HEK293 (cell line): ENCODE results near the gene PARD6G.

Experiments used
- CTCF ChIA-PET: fragments of 350-600 bp; formaldehyde crosslinking; extraction: SDS; loops from one replicate; lab custom pipeline; 2021; ENCODE audit warnings: antibody characterized with exemption; lab: Yijun Ruan, JAX
- POLR2A ChIA-PET: fragments of 300-600 bp; formaldehyde crosslinking; extraction: SDS; loops from one replicate; lab custom pipeline; 2020; ENCODE audit warnings: antibody characterized with exemption, inconsistent platforms; lab: Yijun Ruan, JAX
- H3K27ac ChIP-seq: fragments of 200-500 bp; sonication (Bioruptor generic); 2 replicates; pipeline ENCODE4 v1.5.1; 2014; ENCODE audit warnings: low read depth, low read length, control low read depth, inconsistent platforms; ENCODE audit errors: extremely low read depth
- H3K36me3 ChIP-seq, 2 experiments: fragments of 200-500 bp in 1 of 2; sonication (Bioruptor generic) in 1 of 2; 1 replicate in 1 of 2; 2 replicates in 1 of 2; pipeline ENCODE4 v1.5.1; 2014 to 2017; ENCODE audit warnings: inconsistent platforms in 2 of 2, low read length in 2 of 2; ENCODE audit not compliant: control insufficient read depth in 2 of 2, insufficient read depth in 1 of 2
- H3K4me1 ChIP-seq: fragments of 200-500 bp; sonication (Bioruptor generic); 2 replicates; pipeline ENCODE4 v1.5.1; 2014; ENCODE audit warnings: mild to moderate bottlenecking, low read length, inconsistent platforms; ENCODE audit not compliant: control insufficient read depth, insufficient read depth
- H3K4me3 ChIP-seq: 2 replicates; pipeline ENCODE4 v1.5.1; 2011; ENCODE audit warnings: low read depth, mild to moderate bottlenecking, control low read depth, low read length, moderate library complexity
- H3K9me3 ChIP-seq: fragments of 200-500 bp; sonication (Bioruptor generic); 2 replicates; pipeline ENCODE4 v1.5.1; 2014; ENCODE audit warnings: low read depth, low read length, inconsistent platforms; ENCODE audit not compliant: control insufficient read depth, insufficient read depth
- GLIS2 ChIP-seq: fragments of 450-650 bp; formaldehyde crosslinking; IDR thresholded peaks from 2 replicates; pipeline ENCODE4 v1.5.1; 2016; ENCODE audit warnings: missing biosample characterization, missing genetic modification characterization
- KLF9 ChIP-seq: fragments of 450-650 bp; formaldehyde crosslinking; IDR thresholded peaks from 2 replicates; pipeline ENCODE4 v1.5.1; 2016; ENCODE audit warnings: missing biosample characterization, missing genetic modification characterization, low read depth
- SCRT1 ChIP-seq: fragments of 450-650 bp; formaldehyde crosslinking; IDR thresholded peaks from 2 replicates; pipeline ENCODE4 v1.5.1; 2016; ENCODE audit warnings: missing biosample characterization, missing genetic modification characterization, borderline replicate concordance
- ZBTB49 ChIP-seq: fragments of 450-650 bp; formaldehyde crosslinking; IDR thresholded peaks from 2 replicates; pipeline ENCODE4 v1.5.1; 2016; ENCODE audit warnings: missing biosample characterization, missing genetic modification characterization, low read depth
- ZEB2 ChIP-seq: fragments of 450-650 bp; formaldehyde crosslinking; IDR thresholded peaks from 2 replicates; pipeline ENCODE4 v1.5.1; 2016; ENCODE audit warnings: missing biosample characterization, missing genetic modification characterization
- ZFP37 ChIP-seq: fragments of 450-650 bp; formaldehyde crosslinking; IDR thresholded peaks from 2 replicates; pipeline ENCODE4 v1.5.1; 2016; ENCODE audit warnings: missing biosample characterization, missing genetic modification characterization
- ZNF19 ChIP-seq: fragments of 450-650 bp; formaldehyde crosslinking; IDR thresholded peaks from 2 replicates; pipeline ENCODE4; 2016; ENCODE audit warnings: missing biosample characterization, missing genetic modification characterization, low read depth
- ZNF362 ChIP-seq: fragments of 450-650 bp; formaldehyde crosslinking; IDR thresholded peaks from 2 replicates; pipeline ENCODE4 v1.5.1; 2016; ENCODE audit warnings: missing biosample characterization, missing genetic modification characterization
- ZNF433 ChIP-seq: fragments of 450-650 bp; formaldehyde crosslinking; IDR thresholded peaks from 2 replicates; pipeline ENCODE4 v1.5.1; 2016; ENCODE audit warnings: missing biosample characterization, missing genetic modification characterization, low read depth
- ZNF561 ChIP-seq: fragments of 450-650 bp; IDR thresholded peaks from 2 replicates; pipeline ENCODE4 v1.5.1; 2018; ENCODE audit warnings: missing biosample characterization, missing genetic modification characterization, borderline replicate concordance
- ZNF571 ChIP-seq: fragments of 450-650 bp; formaldehyde crosslinking; IDR thresholded peaks from 2 replicates; pipeline ENCODE4 v1.5.0; 2017; ENCODE audit warnings: missing biosample characterization, missing genetic modification characterization
- ZNF654 ChIP-seq: fragments of 450-650 bp; formaldehyde crosslinking; IDR thresholded peaks from 2 replicates; pipeline ENCODE4 v1.5.1; 2016; ENCODE audit warnings: low read depth, missing biosample characterization, missing genetic modification characterization
- TF ChIP-seq, protein P1 (sequence below): fragments of 450-650 bp; formaldehyde crosslinking; IDR thresholded peaks from 2 replicates; pipeline ENCODE4 v1.5.1; 2016; ENCODE audit warnings: missing biosample characterization, missing genetic modification characterization
- TF ChIP-seq, protein P2 (sequence below): fragments of 450-650 bp; formaldehyde crosslinking; IDR thresholded peaks from 2 replicates; pipeline ENCODE4 v1.5.1; 2016; ENCODE audit warnings: missing biosample characterization, missing genetic modification characterization, borderline replicate concordance

Gene PARD6G

GRCh38 chr18:80172056-80172455, 75.3 kb downstream of the PARD6G start (continued):
- no peak for TF ChIP-seq ZNF362 (tag by site-specific recombination)
- TF ChIP-seq KLF9: no peak

DNA sequence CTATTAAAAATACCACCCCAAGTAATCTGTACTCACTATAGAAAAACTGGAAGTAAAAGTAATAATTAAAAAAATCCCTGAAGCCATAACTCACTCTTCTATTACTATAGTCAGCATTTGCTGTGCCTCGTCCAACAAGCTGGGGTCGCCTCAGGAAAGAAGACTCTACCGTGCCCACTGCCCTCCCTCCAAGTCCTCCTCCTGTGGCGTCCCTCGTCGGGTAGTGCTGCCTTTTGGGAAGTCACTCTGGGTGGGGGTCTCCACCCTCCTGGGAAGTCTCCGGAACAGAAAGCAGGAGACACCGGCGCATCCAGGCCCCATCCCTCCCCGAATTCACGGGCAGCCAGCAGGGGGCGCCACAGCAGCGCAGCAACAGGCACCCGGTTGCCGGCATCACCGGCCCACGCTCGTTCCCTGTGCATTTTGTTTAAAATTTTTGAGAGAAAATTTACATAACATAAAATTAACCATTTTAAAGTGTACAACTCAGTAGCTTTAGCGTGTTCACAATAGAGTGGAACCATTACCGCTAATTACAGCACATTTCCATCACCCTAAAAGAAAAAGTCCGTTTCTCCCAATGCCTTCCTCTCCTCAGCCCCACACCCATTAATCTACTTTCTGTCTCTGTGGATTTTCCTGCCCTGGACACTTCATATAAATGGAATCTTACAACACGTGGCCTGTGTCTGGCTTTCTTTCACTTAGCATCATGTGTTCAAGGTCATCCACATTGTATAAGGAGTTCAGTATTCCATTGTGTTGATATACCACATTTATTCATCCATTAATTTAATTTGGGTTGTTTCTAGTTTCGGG, 76.1 kb downstream of the PARD6G start:
- H3K4me3 ChIP-seq: no peak overlapping the region
- H3K4me1 ChIP-seq: no peaks in the 10 kb centered on the region
- no peak overlapping the region for H3K27ac ChIP-seq
- no peaks in the 10 kb centered on the region for H3K36me3 ChIP-seq
- ChIA-PET CTCF (interaction anchor here (0.6 to 1.9 kb wide), 22 partner anchors 9 to 345 kb away, joined by 3 to 15 read pairs (median 4); partner anchors contain the start of gene PARD6G), POLR2A (no interaction called here)
- TF ChIP-seq ZNF433 (tag by site-specific recombination): no peak
- no peak for TF ChIP-seq ZNF561 (tag by site-specific recombination)
- TF ChIP-seq ZNF654 (tag by site-specific recombination): peak; percentile 33
- no peak for TF ChIP-seq ZFP37
- TF ChIP-seq, protein P1, sequence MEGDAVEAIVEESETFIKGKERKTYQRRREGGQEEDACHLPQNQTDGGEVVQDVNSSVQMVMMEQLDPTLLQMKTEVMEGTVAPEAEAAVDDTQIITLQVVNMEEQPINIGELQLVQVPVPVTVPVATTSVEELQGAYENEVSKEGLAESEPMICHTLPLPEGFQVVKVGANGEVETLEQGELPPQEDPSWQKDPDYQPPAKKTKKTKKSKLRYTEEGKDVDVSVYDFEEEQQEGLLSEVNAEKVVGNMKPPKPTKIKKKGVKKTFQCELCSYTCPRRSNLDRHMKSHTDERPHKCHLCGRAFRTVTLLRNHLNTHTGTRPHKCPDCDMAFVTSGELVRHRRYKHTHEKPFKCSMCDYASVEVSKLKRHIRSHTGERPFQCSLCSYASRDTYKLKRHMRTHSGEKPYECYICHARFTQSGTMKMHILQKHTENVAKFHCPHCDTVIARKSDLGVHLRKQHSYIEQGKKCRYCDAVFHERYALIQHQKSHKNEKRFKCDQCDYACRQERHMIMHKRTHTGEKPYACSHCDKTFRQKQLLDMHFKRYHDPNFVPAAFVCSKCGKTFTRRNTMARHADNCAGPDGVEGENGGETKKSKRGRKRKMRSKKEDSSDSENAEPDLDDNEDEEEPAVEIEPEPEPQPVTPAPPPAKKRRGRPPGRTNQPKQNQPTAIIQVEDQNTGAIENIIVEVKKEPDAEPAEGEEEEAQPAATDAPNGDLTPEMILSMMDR (tag by site-specific recombination): peak; percentile 64
- TF ChIP-seq SCRT1 (tag by site-specific recombination): 0 out of 2 replicates have a peak, but pooled peaks have one; percentile 24
- no peaks in the 10 kb centered on the region for H3K9me3 ChIP-seq

DNA sequence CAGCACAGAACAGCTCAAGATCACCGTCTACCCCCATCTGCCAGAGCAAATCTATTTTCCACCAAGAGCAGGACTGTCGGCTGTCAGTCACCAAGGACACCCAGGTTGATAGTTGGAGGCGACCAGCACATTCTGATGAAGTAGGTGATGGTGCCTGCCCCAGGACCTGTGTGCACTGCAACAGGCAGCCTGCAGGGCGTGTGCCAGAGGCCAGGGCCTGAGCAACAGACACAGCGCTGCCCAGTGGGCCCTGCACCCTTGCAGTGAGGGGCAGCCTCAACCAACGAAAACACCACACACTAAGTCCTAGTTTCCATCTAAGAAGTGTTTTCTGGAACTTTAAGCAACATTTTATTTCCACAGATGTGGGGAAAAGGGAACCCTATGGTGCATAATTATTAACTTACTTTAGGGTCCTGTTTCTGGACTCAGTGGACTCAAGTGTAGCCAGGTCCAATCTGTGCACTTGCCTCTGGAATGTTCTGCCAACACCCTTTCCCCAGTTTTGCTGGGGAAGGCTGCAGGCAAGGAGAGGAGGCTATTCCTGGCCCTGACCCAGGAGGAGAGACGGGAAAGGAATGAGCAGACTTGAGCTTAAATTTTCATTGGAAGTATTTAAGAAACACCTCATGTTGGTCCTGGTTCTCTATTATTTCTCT, 76.8 kb downstream of the PARD6G start:
- ChIA-PET CTCF (interaction anchor here (0.6 to 1.9 kb wide), 17 partner anchors 8 to 89 kb away, joined by 3 to 15 read pairs (median 4); partner anchors contain the start of gene PARD6G), POLR2A (no interaction called here)
- Histone ChIP-seq H3K27ac (no peak overlapping the region), H3K4me1 (no peaks in the 10 kb centered on the region), H3K9me3 (no peaks in the 10 kb centered on the region), H3K36me3 (no peaks in the 10 kb centered on the region), H3K4me3 (no peak overlapping the region)
- TF ChIP-seq ZNF571 (tag by site-specific recombination) (no peak), ZBTB49 (tag by site-specific recombination) (no peak), GLIS2 (tag by site-specific recombination) (no peak), ZNF19 (tag by site-specific recombination) (no peak), ZEB2 (tag by site-specific recombination) (no peak)
- TF ChIP-seq, protein P2, sequence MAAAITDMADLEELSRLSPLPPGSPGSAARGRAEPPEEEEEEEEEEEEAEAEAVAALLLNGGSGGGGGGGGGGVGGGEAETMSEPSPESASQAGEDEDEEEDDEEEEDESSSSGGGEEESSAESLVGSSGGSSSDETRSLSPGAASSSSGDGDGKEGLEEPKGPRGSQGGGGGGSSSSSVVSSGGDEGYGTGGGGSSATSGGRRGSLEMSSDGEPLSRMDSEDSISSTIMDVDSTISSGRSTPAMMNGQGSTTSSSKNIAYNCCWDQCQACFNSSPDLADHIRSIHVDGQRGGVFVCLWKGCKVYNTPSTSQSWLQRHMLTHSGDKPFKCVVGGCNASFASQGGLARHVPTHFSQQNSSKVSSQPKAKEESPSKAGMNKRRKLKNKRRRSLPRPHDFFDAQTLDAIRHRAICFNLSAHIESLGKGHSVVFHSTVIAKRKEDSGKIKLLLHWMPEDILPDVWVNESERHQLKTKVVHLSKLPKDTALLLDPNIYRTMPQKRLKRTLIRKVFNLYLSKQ (tag by site-specific recombination): no peak
